Renal pelvis (tissue), 4 donors: ENCODE results near the gene CERS6. TPM values are rescaled to one million over a fixed set of nuclear protein-coding genes. Genes with fewer than 3 reads are reported as not detected.

Source experiments
- DNase-seq: peaks from one replicate; pipeline ENCODE4 v3.0.0-alpha.2; 2013
- polyA plus RNA-seq, 3 donors: library from polyadenylated mRNA; unstranded; fragments of 120-200 nt; gene quantifications; one replicate each; pipeline ENCODE4 v1.2.1, GENCODE V29; 2013; ENCODE audit not compliant: insufficient read length in 3 of 3

The CERS6 gene
- polyA plus RNA-seq, 3 donors: 41.8 to 44.3 (median 43.9) TPM

GRCh38 chr2:168727904-168728470, 271.9 kb downstream of the CERS6 start:
- no peak for DNase-seq

GRCh38 chr2:168729455-168729854, 273.4 kb downstream of the CERS6 start:
- DNase-seq: no peak

GRCh38 chr2:168730344-168730743, 274.3 kb downstream of the CERS6 start:
- no peak for DNase-seq

- no peak for DNase-seq
Observed at GRCh38 chr2:168731002-168731401, 274.9 kb downstream of the CERS6 start.

GRCh38 chr2:168731616-168732015, 275.5 kb downstream of the CERS6 start:
- no peak for DNase-seq

GRCh38 chr2:168732100-168732499, 276.0 kb downstream of the CERS6 start:
- no peak for DNase-seq

- no peak for DNase-seq
Observed at GRCh38 chr2:168732506-168732905, 276.4 kb downstream of the CERS6 start.

GRCh38 chr2:168734199-168734760, 278.2 kb downstream of the CERS6 start:
- no peak for DNase-seq

GRCh38 chr2:168736649-168737445, 280.8 kb downstream of the CERS6 start:
- DNase-seq: no peak

GRCh38 chr2:168738062-168738461, 282.0 kb downstream of the CERS6 start:
- no peak for DNase-seq

- no peak for DNase-seq
Observed at GRCh38 chr2:168740360-168740759, 284.3 kb downstream of the CERS6 start.

- DNase-seq: no peak
Observed at GRCh38 chr2:168740788-168741187, 284.7 kb downstream of the CERS6 start.

GRCh38 chr2:168742258-168742932, 286.3 kb downstream of the CERS6 start:
- DNase-seq: no peak

- DNase-seq: no peak
Observed at GRCh38 chr2:168744844-168745243, 288.8 kb downstream of the CERS6 start.

- no peak for DNase-seq
Observed at GRCh38 chr2:168748461-168748860, 292.4 kb downstream of the CERS6 start.

- DNase-seq: no peak
Observed at GRCh38 chr2:168749297-168749696, 293.2 kb downstream of the CERS6 start.

GRCh38 chr2:168751104-168751740, 295.1 kb downstream of the CERS6 start:
- DNase-seq: no peak

GRCh38 chr2:168752361-168752760, 296.3 kb downstream of the CERS6 start:
- no peak for DNase-seq

GRCh38 chr2:168753765-168754329, 297.8 kb downstream of the CERS6 start:
- DNase-seq: no peak

GRCh38 chr2:168757223-168757622, 301.2 kb downstream of the CERS6 start:
- no peak for DNase-seq

- peak; percentile 35 for DNase-seq
Observed at GRCh38 chr2:168758970-168759820, 303.1 kb downstream of the CERS6 start.
